Esophagus muscularis mucosa (tissue), 4 donors: Measurements from ENCODE around the gene SNRPF. TPM values are rescaled to one million over a fixed set of nuclear protein-coding genes. Genes with fewer than 3 reads are reported as not detected.

Source experiments
- DNase-seq: peaks from one replicate; pipeline ENCODE4 v3.0.0-alpha.2; 2017; ENCODE audit errors: extremely low spot score
- H3K27ac ChIP-seq, 4 donors: fragments of 200-600 bp; sonication (generic); replicated peaks in 1 of 4; 1 replicate in 3 of 4; 2 replicates in 1 of 4; pipeline ENCODE4 v1.5.1; 2016 to 2019; ENCODE audit warnings: mild to moderate bottlenecking in 1 of 4
- H3K27me3 ChIP-seq, 4 donors: fragments of 200-600 bp; sonication (generic); one replicate each; pipeline versions ENCODE4 v1.5.1 to v1.6.0; 2016 to 2019
- H3K36me3 ChIP-seq, 4 donors: fragments of 200-600 bp; sonication (generic); one replicate each; pipeline ENCODE4 v1.5.1; 2016 to 2019
- H3K4me1 ChIP-seq, 4 donors: fragments of 200-600 bp; sonication (generic); one replicate each; pipeline ENCODE4 v1.5.1; 2016 to 2019
- H3K4me3 ChIP-seq, 4 donors: fragments of 200-600 bp; sonication (generic); 1 replicate in 2 of 4; 2 replicates in 2 of 4; pipeline ENCODE4 v1.5.1; 2016 to 2019; ENCODE audit warnings: mild to moderate bottlenecking in 4 of 4, moderate library complexity in 1 of 4
- H3K9me3 ChIP-seq, 4 donors: fragments of 200-600 bp; sonication (generic); 1 replicate in 3 of 4; 2 replicates in 1 of 4; pipeline ENCODE4 v1.5.1; 2016 to 2019
- EP300 ChIP-seq: sonication (generic); formaldehyde crosslinking; IDR thresholded peaks from one replicate; pipeline ENCODE4 v1.6.1; 2017; ENCODE audit warnings: antibody characterized with exemption
- POLR2A ChIP-seq: fragments of 450-650 bp; IDR thresholded peaks from one replicate; pipeline ENCODE4 v1.6.1; 2017; ENCODE audit warnings: antibody characterized with exemption, moderate library complexity, mild to moderate bottlenecking, low read depth
- POLR2AphosphoS5 ChIP-seq, 2 donors: sonication (generic); formaldehyde crosslinking; IDR thresholded peaks; one replicate each; pipeline ENCODE4 v1.6.1; 2017; ENCODE audit warnings: antibody characterized with exemption in 2 of 2
- WGBS: methylation state at CpG from one replicate; pipeline ENCODE4 v1.1.5; 2018; 5-methylcytosine and 5-hydroxymethylcytosine counted together
- intact Hi-C: fragments of 100-400 bp; cut with DNase I; formaldehyde crosslinking; loops from one replicate; pipeline ENCODE4 v1.15.1; 2023
- total RNA-seq, 4 donors: library from RNA; depleted of rRNA; stranded (reverse); fragments of >200 nt; gene quantifications; one replicate each; pipeline versions ENCODE4 v1.1.0 to v1.2.1, GENCODE V29; 2016
- TF ChIP-seq, protein P1 (sequence below), 3 experiments: fragments of 200-600 bp in 2 of 3; fragments of 450-650 bp in 1 of 3; sonication (generic) in 2 of 3; IDR thresholded peaks; one replicate each; pipeline ENCODE4 v1.5.1; 2017 to 2019; ENCODE audit warnings: antibody characterized with exemption in 3 of 3, mild to moderate bottlenecking in 2 of 3, moderate library complexity in 1 of 3

SNRPF gene
- total RNA-seq, 4 donors from 2014 or later, result 5.6 to 9.6 (median 6.4) TPM

GRCh38 chr12:95820096-95820703, 38.6 kb upstream of the SNRPF start:
- WGBS, result 0% methylated on average over 1 of the region's 1 CpG
- no peak overlapping the region for H3K27ac ChIP-seq
- no peak for DNase-seq
- H3K9me3 ChIP-seq, result no peaks in the 10 kb centered on the region
- H3K4me3 ChIP-seq, result no peak overlapping the region
- peaks cover 0 to 4% (median 1%) of the 10 kb centered on the region in 4 donors for H3K4me1 ChIP-seq
- TF ChIP-seq EP300 (no peak), POLR2AphosphoS5 (IDR thresholded peaks at IDR 0.05) (peak in 1 of 2 donors; percentile 18), POLR2A (no peak)
- TF ChIP-seq, protein P1, sequence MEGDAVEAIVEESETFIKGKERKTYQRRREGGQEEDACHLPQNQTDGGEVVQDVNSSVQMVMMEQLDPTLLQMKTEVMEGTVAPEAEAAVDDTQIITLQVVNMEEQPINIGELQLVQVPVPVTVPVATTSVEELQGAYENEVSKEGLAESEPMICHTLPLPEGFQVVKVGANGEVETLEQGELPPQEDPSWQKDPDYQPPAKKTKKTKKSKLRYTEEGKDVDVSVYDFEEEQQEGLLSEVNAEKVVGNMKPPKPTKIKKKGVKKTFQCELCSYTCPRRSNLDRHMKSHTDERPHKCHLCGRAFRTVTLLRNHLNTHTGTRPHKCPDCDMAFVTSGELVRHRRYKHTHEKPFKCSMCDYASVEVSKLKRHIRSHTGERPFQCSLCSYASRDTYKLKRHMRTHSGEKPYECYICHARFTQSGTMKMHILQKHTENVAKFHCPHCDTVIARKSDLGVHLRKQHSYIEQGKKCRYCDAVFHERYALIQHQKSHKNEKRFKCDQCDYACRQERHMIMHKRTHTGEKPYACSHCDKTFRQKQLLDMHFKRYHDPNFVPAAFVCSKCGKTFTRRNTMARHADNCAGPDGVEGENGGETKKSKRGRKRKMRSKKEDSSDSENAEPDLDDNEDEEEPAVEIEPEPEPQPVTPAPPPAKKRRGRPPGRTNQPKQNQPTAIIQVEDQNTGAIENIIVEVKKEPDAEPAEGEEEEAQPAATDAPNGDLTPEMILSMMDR (IDR thresholded peaks at IDR 0.05), result peak; percentile 40 to 54 (median 53)
- intact Hi-C loops, result loop anchor here (10.0 kb wide), 1 partner anchor 175 kb away; the partner anchor contains the start of gene HAL
- no peaks in the 10 kb centered on the region for H3K27me3 ChIP-seq
- no peaks in the 10 kb centered on the region for H3K36me3 ChIP-seq

DNA sequence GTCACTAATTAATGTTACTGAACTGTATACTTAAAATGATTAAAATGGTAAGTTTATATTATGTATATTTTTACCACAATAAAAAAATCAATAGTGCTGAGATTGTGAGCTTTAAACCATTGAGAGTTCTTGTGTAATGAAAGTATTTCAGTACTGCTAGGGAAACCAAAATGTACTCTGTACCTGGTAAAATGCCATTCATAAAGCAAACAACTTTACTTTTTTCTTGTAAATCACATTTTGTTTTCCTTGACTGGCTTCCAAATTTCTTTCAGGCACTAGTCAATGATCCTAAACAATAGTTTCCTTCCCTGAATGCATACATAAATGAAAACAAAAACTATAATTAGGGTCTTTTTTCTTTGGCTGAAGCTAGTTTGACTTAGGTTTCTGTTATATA, 29.4 kb upstream of the SNRPF start:
- no peaks in the 10 kb centered on the region for H3K4me1 ChIP-seq
- intact Hi-C loops, result loop anchor here (10.0 kb wide), 1 partner anchor 165 kb away; the partner anchor contains the start of gene HAL
- H3K9me3 ChIP-seq, result no peaks in the 10 kb centered on the region
- H3K27ac ChIP-seq, result no peak overlapping the region
- no peak for DNase-seq
- TF ChIP-seq, protein P1 (IDR thresholded peaks at IDR 0.05), result no peak
- no peak for TF ChIP-seq EP300
- no peak for TF ChIP-seq POLR2A
- TF ChIP-seq POLR2AphosphoS5 (IDR thresholded peaks at IDR 0.05), result no peak
- H3K27me3 ChIP-seq, result no peaks in the 10 kb centered on the region
- H3K36me3 ChIP-seq, result no peaks in the 10 kb centered on the region
- no peak overlapping the region for H3K4me3 ChIP-seq

DNA sequence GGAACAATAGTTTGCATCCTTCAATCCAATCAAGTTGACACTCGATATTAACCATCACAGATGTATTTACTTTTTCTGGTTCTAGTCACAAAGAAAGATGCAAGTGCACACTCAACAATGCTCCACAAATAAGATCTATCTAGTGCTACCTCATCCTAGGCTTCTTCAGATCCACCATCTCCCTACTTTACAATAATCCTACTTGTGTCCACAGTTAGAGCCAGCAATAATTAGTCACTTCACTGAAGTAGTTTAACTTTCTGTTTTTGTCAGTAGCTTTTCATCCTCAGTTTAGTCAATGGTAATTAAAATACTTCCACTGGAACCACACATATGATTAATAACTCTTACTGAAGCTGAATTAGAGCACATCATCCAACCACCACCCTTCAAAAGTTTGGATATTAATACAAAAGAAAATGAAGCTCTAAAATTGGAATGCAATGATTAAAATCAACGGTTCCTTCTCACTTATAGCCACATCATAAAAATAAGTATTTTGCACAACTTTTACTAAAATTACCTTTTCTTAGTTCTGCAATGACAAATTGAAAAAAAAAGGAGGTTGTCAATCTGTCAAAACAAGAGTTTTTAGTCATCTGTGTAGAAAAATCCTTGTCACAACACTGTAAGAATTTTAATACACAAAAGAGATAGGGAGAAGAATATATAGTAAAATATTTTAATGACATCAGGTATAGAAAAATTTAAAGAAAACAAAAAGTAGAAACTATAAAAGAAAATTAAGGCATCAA, 28.2 kb upstream of the SNRPF start:
- whole genome bisulfite sequencing, result 74% methylated on average over 2 of the region's 2 CpGs
- intact Hi-C loops, result no loop called here

DNA sequence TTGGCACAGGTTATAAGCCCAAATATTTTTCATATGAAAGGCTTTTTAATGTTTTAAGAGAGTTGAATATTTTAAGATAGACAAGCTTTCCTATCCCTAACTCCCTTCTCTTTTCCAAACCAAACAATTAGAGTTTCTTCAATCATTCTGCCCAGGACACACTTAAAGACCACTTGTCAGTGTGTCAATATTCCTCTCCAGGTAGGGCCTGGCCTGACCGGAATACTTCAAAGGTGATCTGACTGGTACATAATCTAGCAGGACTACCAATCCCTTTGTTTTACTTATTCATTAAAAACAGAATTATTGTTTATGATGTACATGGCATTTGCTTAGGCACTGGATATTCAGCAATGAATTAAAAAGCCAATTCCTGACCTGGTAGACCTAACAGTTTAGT, 24.2 kb upstream of the SNRPF start:
- Histone ChIP-seq H3K27ac (no peak overlapping the region), H3K4me3 (no peak overlapping the region), H3K4me1 (peaks cover 0 to 14% (median 12%) of the 10 kb centered on the region in 4 donors), H3K9me3 (no peaks in the 10 kb centered on the region), H3K27me3 (no peaks in the 10 kb centered on the region), H3K36me3 (no peaks in the 10 kb centered on the region)
- WGBS, result 91% methylated on average over 1 of the region's 1 CpG
- intact Hi-C loops, result no loop called here
- no peak for DNase-seq
- TF ChIP-seq, protein P1 (IDR thresholded peaks at IDR 0.05), result no peak
- TF ChIP-seq POLR2AphosphoS5 (IDR thresholded peaks at IDR 0.05) (no peak), EP300 (no peak), POLR2A (no peak)

More for the DNA sequence above, 28.2 kb upstream of the SNRPF start:
- Histone ChIP-seq H3K27ac (no peak overlapping the region), H3K27me3 (no peaks in the 10 kb centered on the region), H3K4me1 (no peaks in the 10 kb centered on the region), H3K36me3 (no peaks in the 10 kb centered on the region), H3K9me3 (no peaks in the 10 kb centered on the region), H3K4me3 (no peak overlapping the region)
- TF ChIP-seq, protein P1 (IDR thresholded peaks at IDR 0.05), result no peak
- TF ChIP-seq EP300 (no peak), POLR2AphosphoS5 (IDR thresholded peaks at IDR 0.05) (no peak), POLR2A (no peak)
- no peak for DNase-seq
